ENCODE measurements around the gene ZNF33B.

Gene ZNF33B

DNA sequence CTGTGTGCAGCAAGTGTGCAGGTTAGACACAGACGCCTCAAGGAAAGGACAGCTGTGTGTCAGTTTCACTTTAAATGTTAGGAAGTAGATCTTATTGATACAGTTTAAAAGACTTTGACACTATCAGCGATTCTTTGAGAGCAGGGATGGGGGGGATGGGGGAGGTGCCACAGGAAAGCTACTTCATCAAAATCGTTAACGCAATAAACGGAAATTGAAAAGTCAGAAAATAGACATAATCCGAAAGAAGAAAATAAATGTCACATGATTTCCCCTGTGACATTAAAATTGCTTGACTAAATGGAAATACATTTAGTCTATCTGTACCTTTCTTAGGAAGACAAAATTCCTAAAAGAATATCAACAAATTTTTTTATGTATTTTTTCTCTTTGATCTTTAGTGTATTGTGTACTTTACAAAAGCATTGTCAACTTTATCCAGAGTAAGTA is 476 bp upstream of the ZNF33B start:
- H3K36me3 ChIP-seq (ENCODE audit: control insufficient read depth in 4 of 4, insufficient read depth in 4 of 4, low read length in 3 of 4), result peaks cover 0 to 3% (median 0%) of the 10 kb centered on the region in 4 experiments
- 0% methylated on average over 1 of the region's 6 CpGs for WGBS (ENCODE audit: insufficient coverage)
- ChIA-PET CTCF (no interaction called here), POLR2A (interaction anchor here (0.5 to 0.6 kb wide), 3 partner anchors 19 to 693 kb away, joined by 3 to 5 read pairs (median 3); no protein-coding TSS in a partner anchor)
- no peaks in the 10 kb centered on the region for H3K9me3 ChIP-seq (ENCODE audit: control extremely low read depth in 1 of 5, control insufficient read depth in 4 of 5, insufficient read depth in 2 of 5, low read depth in 1 of 5, low read length in 4 of 5)
- H3K27ac ChIP-seq (ENCODE audit: insufficient read depth in 1 of 2, low read depth in 1 of 2, low read length in 2 of 2, poor library complexity in 1 of 2, severe bottlenecking in 2 of 2), result peak overlapping the region; percentile 64 to 90
- peak in 1 of 3 donors; percentile 66 for DNase-seq
- no peaks in the 10 kb centered on the region for H3K27me3 ChIP-seq (replicated peaks in 2 of 5; ENCODE audit: control insufficient read depth in 4 of 5, insufficient read depth in 5 of 5, low read length in 4 of 5)
- peaks cover 6 to 20% (median 9%) of the 10 kb centered on the region in 4 experiments for H3K4me1 ChIP-seq (ENCODE audit: control extremely low read depth in 1 of 4, control insufficient read depth in 4 of 4, insufficient read depth in 4 of 4, low read length in 3 of 4)
- H3K4me3 ChIP-seq (ENCODE audit: control insufficient read depth in 1 of 7, extremely low read depth in 1 of 7, insufficient read depth in 4 of 7, low read depth in 2 of 7, low read length in 6 of 7), result peak overlapping the region; percentile 89 to 98 (median 95)

DNA sequence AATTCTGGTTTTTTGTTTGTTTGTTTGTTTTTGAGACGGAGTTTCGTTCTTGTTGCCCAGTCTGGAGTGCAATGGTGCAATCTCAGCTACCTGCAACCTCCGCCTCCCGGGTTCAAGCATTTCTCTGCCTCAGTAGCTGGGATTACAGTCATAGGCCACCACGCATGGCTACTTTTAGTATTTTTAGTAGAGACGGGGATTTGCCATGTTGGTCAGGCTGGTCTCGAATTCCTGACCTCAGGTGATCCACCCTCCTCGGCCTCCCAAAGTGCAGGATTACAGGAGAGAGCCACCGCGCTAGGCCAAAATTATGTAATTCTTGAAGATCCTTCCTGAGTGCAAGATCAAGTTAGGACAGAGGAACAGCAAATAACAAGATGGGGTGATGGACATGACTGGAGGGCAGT is 719 bp downstream of the ZNF33B start:
- WGBS (ENCODE audit: insufficient coverage), result 16% methylated on average over 8 of the region's 10 CpGs
- H3K4me1 ChIP-seq (ENCODE audit: control extremely low read depth in 1 of 4, control insufficient read depth in 4 of 4, insufficient read depth in 4 of 4, low read length in 3 of 4), result peaks cover 6 to 20% (median 9%) of the 10 kb centered on the region in 4 experiments
- ChIA-PET POLR2A (no interaction called here), CTCF (no interaction called here)
- H3K27ac ChIP-seq (ENCODE audit: insufficient read depth in 1 of 2, low read depth in 1 of 2, low read length in 2 of 2, poor library complexity in 1 of 2, severe bottlenecking in 2 of 2), result peak overlapping the region; percentile 43 to 90
- no peaks in the 10 kb centered on the region for H3K9me3 ChIP-seq (ENCODE audit: control extremely low read depth in 1 of 5, control insufficient read depth in 4 of 5, insufficient read depth in 2 of 5, low read depth in 1 of 5, low read length in 4 of 5)
- peak overlapping the region; percentile 89 to 98 (median 95) for H3K4me3 ChIP-seq (ENCODE audit: control insufficient read depth in 1 of 7, extremely low read depth in 1 of 7, insufficient read depth in 4 of 7, low read depth in 2 of 7, low read length in 6 of 7)
- no peak for DNase-seq
- H3K27me3 ChIP-seq (replicated peaks in 2 of 5; ENCODE audit: control insufficient read depth in 4 of 5, insufficient read depth in 5 of 5, low read length in 4 of 5), result no peaks in the 10 kb centered on the region
- peaks cover 2 to 6% (median 2%) of the 10 kb centered on the region in 4 experiments for H3K36me3 ChIP-seq (ENCODE audit: control insufficient read depth in 4 of 4, insufficient read depth in 4 of 4, low read length in 3 of 4)

- Histone ChIP-seq H3K4me3 (ENCODE audit: control insufficient read depth in 1 of 7, extremely low read depth in 1 of 7, insufficient read depth in 4 of 7, low read depth in 2 of 7, low read length in 6 of 7) (peak overlapping the region in 5 of 7 experiments; percentile 8 to 98 (median 95)), H3K27me3 (replicated peaks in 2 of 5; ENCODE audit: control insufficient read depth in 4 of 5, insufficient read depth in 5 of 5, low read length in 4 of 5) (no peaks in the 10 kb centered on the region), H3K9me3 (ENCODE audit: control extremely low read depth in 1 of 5, control insufficient read depth in 4 of 5, insufficient read depth in 2 of 5, low read depth in 1 of 5, low read length in 4 of 5) (no peaks in the 10 kb centered on the region), H3K4me1 (ENCODE audit: control extremely low read depth in 1 of 4, control insufficient read depth in 4 of 4, insufficient read depth in 4 of 4, low read length in 3 of 4) (peaks cover 6 to 20% (median 9%) of the 10 kb centered on the region in 4 experiments), H3K27ac (ENCODE audit: insufficient read depth in 1 of 2, low read depth in 1 of 2, low read length in 2 of 2, poor library complexity in 1 of 2, severe bottlenecking in 2 of 2) (peak overlapping the region in 1 of 2 experiments; percentile 90), H3K36me3 (ENCODE audit: control insufficient read depth in 4 of 4, insufficient read depth in 4 of 4, low read length in 3 of 4) (peaks cover 2 to 9% (median 3%) of the 10 kb centered on the region in 4 experiments)
- ChIA-PET POLR2A (no interaction called here), CTCF (no interaction called here)
- WGBS (ENCODE audit: insufficient coverage), result 100% methylated on average over 1 of the region's 3 CpGs
- no peak for DNase-seq
These were observed 1.2 kb downstream of the ZNF33B start for GRCh38 chr10:42637142-42637541.

GRCh38 chr10:42635098-42635497 is 3.3 kb downstream of the ZNF33B start:
- ChIA-PET CTCF (no interaction called here), POLR2A (interaction anchor here (0.6 kb wide), 1 partner anchor 486 kb away, joined by 8 read pairs; no protein-coding TSS in a partner anchor)
- WGBS (ENCODE audit: insufficient coverage), result no CpG with 5 or more reads among the region's 4 CpGs
- Histone ChIP-seq H3K4me1 (ENCODE audit: control extremely low read depth in 1 of 4, control insufficient read depth in 4 of 4, insufficient read depth in 4 of 4, low read length in 3 of 4) (peaks cover 10 to 27% (median 14%) of the 10 kb centered on the region in 4 experiments), H3K36me3 (ENCODE audit: control insufficient read depth in 4 of 4, insufficient read depth in 4 of 4, low read length in 3 of 4) (peaks cover 4 to 25% (median 10%) of the 10 kb centered on the region in 4 experiments), H3K27me3 (replicated peaks in 2 of 5; ENCODE audit: control insufficient read depth in 4 of 5, insufficient read depth in 5 of 5, low read length in 4 of 5) (no peaks in the 10 kb centered on the region), H3K9me3 (ENCODE audit: control extremely low read depth in 1 of 5, control insufficient read depth in 4 of 5, insufficient read depth in 2 of 5, low read depth in 1 of 5, low read length in 4 of 5) (no peaks in the 10 kb centered on the region), H3K4me3 (ENCODE audit: control insufficient read depth in 1 of 7, extremely low read depth in 1 of 7, insufficient read depth in 4 of 7, low read depth in 2 of 7, low read length in 6 of 7) (no peak overlapping the region), H3K27ac (ENCODE audit: insufficient read depth in 1 of 2, low read depth in 1 of 2, low read length in 2 of 2, poor library complexity in 1 of 2, severe bottlenecking in 2 of 2) (no peak overlapping the region)
- no peak for DNase-seq

DNA sequence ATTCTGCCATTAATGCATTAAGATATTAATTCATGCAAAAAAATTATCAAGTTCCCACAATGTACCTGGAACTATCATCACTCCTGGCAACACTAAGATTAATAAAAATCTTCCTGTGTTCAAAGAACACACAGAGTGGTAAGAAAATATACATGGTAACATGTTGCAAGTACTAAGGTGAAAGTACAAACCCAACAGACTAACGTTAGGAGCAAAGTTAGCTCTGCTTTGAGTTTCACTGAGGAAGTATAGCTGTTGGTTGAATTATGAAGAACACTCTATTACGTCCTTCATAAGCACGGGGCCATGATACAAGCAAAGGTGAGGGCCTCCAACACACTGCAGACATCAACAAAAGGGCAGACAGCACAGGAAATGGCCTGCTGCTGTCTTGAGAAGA is 5.8 kb downstream of the ZNF33B start:
- ChIA-PET POLR2A (no interaction called here), CTCF (no interaction called here)
- Histone ChIP-seq H3K27me3 (replicated peaks in 2 of 5; ENCODE audit: control insufficient read depth in 4 of 5, insufficient read depth in 5 of 5, low read length in 4 of 5) (no peaks in the 10 kb centered on the region), H3K9me3 (ENCODE audit: control extremely low read depth in 1 of 5, control insufficient read depth in 4 of 5, insufficient read depth in 2 of 5, low read depth in 1 of 5, low read length in 4 of 5) (no peaks in the 10 kb centered on the region), H3K4me1 (ENCODE audit: control extremely low read depth in 1 of 4, control insufficient read depth in 4 of 4, insufficient read depth in 4 of 4, low read length in 3 of 4) (peaks cover 9 to 18% (median 13%) of the 10 kb centered on the region in 4 experiments), H3K4me3 (ENCODE audit: control insufficient read depth in 1 of 7, extremely low read depth in 1 of 7, insufficient read depth in 4 of 7, low read depth in 2 of 7, low read length in 6 of 7) (no peak overlapping the region), H3K36me3 (ENCODE audit: control insufficient read depth in 4 of 4, insufficient read depth in 4 of 4, low read length in 3 of 4) (peaks cover 9 to 40% (median 17%) of the 10 kb centered on the region in 4 experiments), H3K27ac (ENCODE audit: insufficient read depth in 1 of 2, low read depth in 1 of 2, low read length in 2 of 2, poor library complexity in 1 of 2, severe bottlenecking in 2 of 2) (no peak overlapping the region)
- no peak for DNase-seq
- 79% methylated on average over 3 of the region's 3 CpGs for WGBS (ENCODE audit: insufficient coverage)

DNA sequence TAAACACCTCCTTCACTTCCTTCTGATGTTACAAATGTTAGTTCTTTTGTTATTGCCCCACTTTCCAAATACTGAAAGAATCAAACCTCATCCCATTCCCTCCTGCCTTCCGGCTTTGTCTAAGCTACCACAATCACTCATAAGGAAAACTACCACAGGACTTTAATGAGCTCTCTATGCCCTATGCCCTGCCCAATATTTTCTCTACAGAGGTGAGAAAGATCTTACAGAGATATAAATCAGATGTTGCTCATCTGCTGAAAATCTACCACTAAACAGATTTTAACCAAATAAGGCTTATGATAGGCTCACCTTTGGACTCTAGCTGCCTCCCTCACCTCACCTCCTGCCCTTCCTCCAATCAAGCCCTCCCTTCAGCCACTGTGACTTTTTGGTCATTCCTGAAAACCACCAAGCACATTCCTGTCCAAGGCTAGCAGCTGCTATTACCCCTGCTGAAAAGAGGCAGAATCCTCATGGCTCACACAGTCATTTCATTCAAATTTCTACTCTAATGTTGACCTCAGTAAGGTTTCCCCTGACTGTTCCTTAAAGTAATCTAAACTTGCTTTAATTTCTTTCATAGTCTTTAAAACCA is 7.7 kb downstream of the ZNF33B start:
- WGBS (ENCODE audit: insufficient coverage), result no CpG with 5 or more reads among the region's 1 CpG
- H3K4me3 ChIP-seq (ENCODE audit: control insufficient read depth in 1 of 7, extremely low read depth in 1 of 7, insufficient read depth in 4 of 7, low read depth in 2 of 7, low read length in 6 of 7), result peak overlapping the region in 1 of 7 experiments; percentile 6
- H3K36me3 ChIP-seq (ENCODE audit: control insufficient read depth in 4 of 4, insufficient read depth in 4 of 4, low read length in 3 of 4), result peaks cover 12 to 56% (median 19%) of the 10 kb centered on the region in 4 experiments
- ChIA-PET CTCF (interaction anchor here (1.2 kb wide), 1 partner anchor 10 kb away, joined by 4 read pairs; no protein-coding TSS in a partner anchor), POLR2A (interaction anchor here (0.5 kb wide), 1 partner anchor 44 kb away, joined by 3 read pairs; no protein-coding TSS in a partner anchor)
- DNase-seq, result no peak
- no peaks in the 10 kb centered on the region for H3K9me3 ChIP-seq (ENCODE audit: control extremely low read depth in 1 of 5, control insufficient read depth in 4 of 5, insufficient read depth in 2 of 5, low read depth in 1 of 5, low read length in 4 of 5)
- H3K27ac ChIP-seq (ENCODE audit: insufficient read depth in 1 of 2, low read depth in 1 of 2, low read length in 2 of 2, poor library complexity in 1 of 2, severe bottlenecking in 2 of 2), result peak overlapping the region in 1 of 2 experiments; percentile 19
- H3K4me1 ChIP-seq (ENCODE audit: control extremely low read depth in 1 of 4, control insufficient read depth in 4 of 4, insufficient read depth in 4 of 4, low read length in 3 of 4), result peaks cover 3 to 13% (median 9%) of the 10 kb centered on the region in 4 experiments
- no peaks in the 10 kb centered on the region for H3K27me3 ChIP-seq (replicated peaks in 2 of 5; ENCODE audit: control insufficient read depth in 4 of 5, insufficient read depth in 5 of 5, low read length in 4 of 5)

DNA sequence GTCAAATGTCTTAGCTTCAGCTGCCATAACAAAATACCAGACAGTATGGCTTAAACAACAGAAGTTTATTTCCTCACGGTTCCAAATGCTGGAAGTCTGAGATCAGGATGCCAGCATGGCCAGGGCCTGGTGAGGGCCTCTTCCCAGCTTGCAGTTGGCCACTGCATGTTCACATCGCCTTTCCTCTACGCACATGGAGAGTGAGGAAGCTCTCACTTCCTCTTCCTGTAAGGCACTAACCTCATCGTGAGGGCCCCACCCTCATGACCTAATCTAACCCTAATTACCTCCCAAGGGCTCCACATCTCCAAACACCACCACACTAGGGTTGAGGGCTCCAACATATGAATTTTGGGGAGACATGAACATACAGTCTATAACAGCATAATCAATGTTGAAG is 14.4 kb downstream of the ZNF33B start:
- DNase-seq, result no peak
- ChIA-PET CTCF (interaction anchor here (1.0 kb wide), 1 partner anchor 21 kb away, joined by 3 read pairs; no protein-coding TSS in a partner anchor), POLR2A (no interaction called here)
- H3K9me3 ChIP-seq (ENCODE audit: control extremely low read depth in 1 of 5, control insufficient read depth in 4 of 5, insufficient read depth in 2 of 5, low read depth in 1 of 5, low read length in 4 of 5), result peaks cover 0 to 6% (median 2%) of the 10 kb centered on the region in 5 experiments
- H3K4me3 ChIP-seq (ENCODE audit: control insufficient read depth in 1 of 7, extremely low read depth in 1 of 7, insufficient read depth in 4 of 7, low read depth in 2 of 7, low read length in 6 of 7), result no peak overlapping the region
- H3K27ac ChIP-seq (ENCODE audit: insufficient read depth in 1 of 2, low read depth in 1 of 2, low read length in 2 of 2, poor library complexity in 1 of 2, severe bottlenecking in 2 of 2), result no peak overlapping the region
- H3K4me1 ChIP-seq (ENCODE audit: control extremely low read depth in 1 of 4, control insufficient read depth in 4 of 4, insufficient read depth in 4 of 4, low read length in 3 of 4), result no peaks in the 10 kb centered on the region
- no peaks in the 10 kb centered on the region for H3K27me3 ChIP-seq (replicated peaks in 2 of 5; ENCODE audit: control insufficient read depth in 4 of 5, insufficient read depth in 5 of 5, low read length in 4 of 5)
- peaks cover 24 to 86% (median 29%) of the 10 kb centered on the region in 4 experiments for H3K36me3 ChIP-seq (ENCODE audit: control insufficient read depth in 4 of 4, insufficient read depth in 4 of 4, low read length in 3 of 4)
- WGBS (ENCODE audit: insufficient coverage), result 100% methylated on average over 1 of the region's 4 CpGs

Data from common myeloid progenitor, CD34-positive (primary cell).